ENCODE data around the gene PTPRD. TPM values are rescaled to one million over a fixed set of nuclear protein-coding genes. Genes with fewer than 3 reads are reported as not detected.

PTPRD gene
- total RNA-seq (ENCODE audit: low replicate concordance), result 5.4 and 19.3 TPM in 2 replicates

DNA sequence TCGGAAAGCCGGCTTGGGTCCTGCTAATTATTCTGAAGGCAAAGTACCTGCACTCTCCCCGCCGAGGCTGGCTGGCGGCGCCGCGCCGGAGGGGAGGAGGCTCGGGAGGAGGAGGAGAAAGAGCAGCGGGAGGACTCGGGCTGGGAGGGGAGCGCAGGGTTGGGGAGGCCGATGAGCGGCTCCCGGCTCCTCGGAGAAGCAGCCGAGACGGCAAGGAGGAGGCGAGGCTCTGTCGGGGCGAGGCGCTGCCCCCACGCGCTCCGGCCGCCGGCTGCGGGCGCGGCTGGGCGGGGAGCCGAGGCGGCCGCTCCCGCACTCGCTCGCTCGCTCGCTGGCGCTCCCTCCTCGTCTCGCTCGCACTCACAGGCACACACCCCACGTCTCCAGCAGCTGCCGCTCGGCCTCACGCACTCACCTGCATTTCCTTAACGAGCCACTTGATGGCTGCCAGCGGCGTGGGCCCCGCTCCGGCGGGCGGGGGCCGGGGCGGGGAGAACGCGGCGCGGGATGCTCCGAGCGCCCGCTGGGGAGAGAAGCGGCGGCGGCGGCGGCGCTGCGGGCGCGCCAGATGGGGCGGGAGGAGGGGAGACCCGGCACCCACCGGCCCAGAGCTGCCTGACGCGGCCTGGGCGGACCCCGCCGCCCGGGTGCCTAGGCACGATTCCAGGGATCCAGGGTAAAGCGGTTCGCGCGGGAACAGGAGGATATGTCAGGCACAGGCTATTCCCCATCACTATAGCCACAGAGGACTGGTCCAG, at the start of gene PTPRD:
TSS of gene PTPRD (minus strand) at position 362 of the 758 bp plus-strand sequence.

